HUES48 (cell line): Measurements from ENCODE around the gene BMP2.
A peak's percentile ranks its signal among the peaks of the same experiment; 100 is the strongest.

Source experiments
- H3K27ac ChIP-seq: one replicate; pipeline ENCODE4 v1.7.0; 2013; ENCODE audit warnings: low read depth, low read length, inconsistent platforms
- H3K27me3 ChIP-seq: 2 replicates; pipeline ENCODE4 v1.6.1; 2013; ENCODE audit warnings: mild to moderate bottlenecking, low read length; ENCODE audit not compliant: control insufficient read depth, insufficient read depth
- H3K36me3 ChIP-seq: 2 replicates; pipeline ENCODE4 v1.6.1; 2013; ENCODE audit warnings: low read length; ENCODE audit not compliant: control insufficient read depth, insufficient read depth
- H3K4me1 ChIP-seq: 2 replicates; pipeline ENCODE4 v1.6.1; 2013; ENCODE audit warnings: mild to moderate bottlenecking, low read length; ENCODE audit not compliant: control insufficient read depth, insufficient read depth
- H3K4me3 ChIP-seq: 2 replicates; pipeline ENCODE4 v1.5.1; 2013; ENCODE audit warnings: mild to moderate bottlenecking, low read depth, low read length
- H3K9ac ChIP-seq: 2 replicates; pipeline ENCODE4 v1.6.1; 2013; ENCODE audit warnings: mild to moderate bottlenecking, low read depth, low read length, moderate library complexity
- H3K9me3 ChIP-seq: 2 replicates; pipeline ENCODE4 v1.6.1; 2013; ENCODE audit warnings: low read length; ENCODE audit not compliant: control insufficient read depth, insufficient read depth

The BMP2 gene

DNA sequence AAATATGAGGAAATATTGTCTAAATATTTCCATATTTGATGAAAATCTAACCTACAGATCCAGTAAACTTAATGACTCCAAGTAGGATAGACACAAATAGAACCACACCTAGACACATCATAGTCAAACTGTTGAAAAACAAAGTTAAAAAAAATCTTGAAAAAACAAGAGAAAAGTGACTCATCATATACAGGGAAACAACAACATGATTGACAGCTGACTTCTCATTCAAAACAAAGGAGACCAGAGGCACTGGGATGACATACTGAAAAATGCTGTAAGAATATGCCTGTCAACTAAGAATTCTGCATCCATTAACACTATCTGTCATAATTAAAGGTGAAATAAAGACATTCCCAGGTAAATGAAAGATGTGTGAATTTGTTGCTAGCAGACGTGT lies 38.8 kb downstream of the BMP2 start:
- Histone ChIP-seq H3K27ac (no peak overlapping the region), H3K36me3 (no peaks in the 10 kb centered on the region), H3K27me3 (no peaks in the 10 kb centered on the region), H3K4me3 (no peak overlapping the region), H3K9me3 (0 out of 2 replicates have a peak, but pooled peaks cover 2% of the 10 kb centered on the region), H3K9ac (no peak overlapping the region), H3K4me1 (peaks cover 2% of the 10 kb centered on the region; the same call in 1 of the 2 replicates)

GRCh38 chr20:6811262-6812035 lies 44.0 kb downstream of the BMP2 start:
- H3K9ac ChIP-seq: no peak overlapping the region
- 0 out of 2 replicates have a peak, but pooled peaks cover under 1% of the 10 kb centered on the region for H3K9me3 ChIP-seq
- no peaks in the 10 kb centered on the region for H3K27me3 ChIP-seq
- no peak overlapping the region for H3K27ac ChIP-seq
- no peaks in the 10 kb centered on the region for H3K36me3 ChIP-seq
- H3K4me1 ChIP-seq: peaks cover 42% of the 10 kb centered on the region
- no peak overlapping the region for H3K4me3 ChIP-seq

- H3K9me3 ChIP-seq: no peaks in the 10 kb centered on the region
- H3K27ac ChIP-seq: no peak overlapping the region
- no peak overlapping the region for H3K9ac ChIP-seq
- H3K36me3 ChIP-seq: no peaks in the 10 kb centered on the region
- no peak overlapping the region for H3K4me3 ChIP-seq
- H3K27me3 ChIP-seq: no peaks in the 10 kb centered on the region
- peaks cover 42% of the 10 kb centered on the region for H3K4me1 ChIP-seq
Observed at GRCh38 chr20:6812530-6812929, 45.0 kb downstream of the BMP2 start.

GRCh38 chr20:6814945-6815344 lies 47.5 kb downstream of the BMP2 start:
- Histone ChIP-seq H3K27ac (peak overlapping the region; percentile 87), H3K9me3 (no peaks in the 10 kb centered on the region), H3K4me1 (peaks cover 59% of the 10 kb centered on the region), H3K4me3 (peak overlapping the region; percentile 26; the same call in 1 of the 2 replicates), H3K27me3 (no peaks in the 10 kb centered on the region), H3K9ac (no peak overlapping the region), H3K36me3 (no peaks in the 10 kb centered on the region)

- Histone ChIP-seq H3K36me3 (no peaks in the 10 kb centered on the region), H3K4me1 (peaks cover 44% of the 10 kb centered on the region), H3K27ac (peak overlapping the region; percentile 6), H3K9me3 (no peaks in the 10 kb centered on the region), H3K9ac (no peak overlapping the region), H3K4me3 (no peak overlapping the region), H3K27me3 (no peaks in the 10 kb centered on the region)
Observed at GRCh38 chr20:6818033-6818808, 50.7 kb downstream of the BMP2 start.

GRCh38 chr20:6819599-6819998 lies 52.1 kb downstream of the BMP2 start:
- Histone ChIP-seq H3K27ac (no peak overlapping the region), H3K4me1 (peaks cover 37% of the 10 kb centered on the region), H3K9me3 (no peaks in the 10 kb centered on the region), H3K4me3 (no peak overlapping the region), H3K36me3 (no peaks in the 10 kb centered on the region), H3K9ac (no peak overlapping the region), H3K27me3 (no peaks in the 10 kb centered on the region)

GRCh38 chr20:6824401-6824800 lies 56.9 kb downstream of the BMP2 start:
- Histone ChIP-seq H3K36me3 (no peaks in the 10 kb centered on the region), H3K9me3 (no peaks in the 10 kb centered on the region), H3K27me3 (no peaks in the 10 kb centered on the region), H3K4me3 (no peak overlapping the region), H3K9ac (no peak overlapping the region), H3K27ac (no peak overlapping the region), H3K4me1 (peaks cover 14% of the 10 kb centered on the region)

GRCh38 chr20:6827472-6827871 lies 60.0 kb downstream of the BMP2 start:
- Histone ChIP-seq H3K4me1 (0 out of 2 replicates have a peak, but pooled peaks cover 3% of the 10 kb centered on the region), H3K9ac (no peak overlapping the region), H3K27me3 (no peaks in the 10 kb centered on the region), H3K9me3 (no peaks in the 10 kb centered on the region), H3K4me3 (no peak overlapping the region), H3K27ac (no peak overlapping the region), H3K36me3 (no peaks in the 10 kb centered on the region)

- Histone ChIP-seq H3K4me3 (no peak overlapping the region), H3K9me3 (no peaks in the 10 kb centered on the region), H3K4me1 (0 out of 2 replicates have a peak, but pooled peaks cover 3% of the 10 kb centered on the region), H3K9ac (no peak overlapping the region), H3K36me3 (no peaks in the 10 kb centered on the region), H3K27ac (no peak overlapping the region), H3K27me3 (no peaks in the 10 kb centered on the region)
Observed at GRCh38 chr20:6828794-6829423, 61.4 kb downstream of the BMP2 start.

- Histone ChIP-seq H3K4me3 (no peak overlapping the region), H3K9ac (no peak overlapping the region), H3K9me3 (no peaks in the 10 kb centered on the region), H3K27ac (no peak overlapping the region), H3K36me3 (no peaks in the 10 kb centered on the region), H3K27me3 (no peaks in the 10 kb centered on the region), H3K4me1 (0 out of 2 replicates have a peak, but pooled peaks cover 3% of the 10 kb centered on the region)
Observed at GRCh38 chr20:6829510-6830116, 62.1 kb downstream of the BMP2 start.
